ENCODE data around the gene TMPO.

DNA sequence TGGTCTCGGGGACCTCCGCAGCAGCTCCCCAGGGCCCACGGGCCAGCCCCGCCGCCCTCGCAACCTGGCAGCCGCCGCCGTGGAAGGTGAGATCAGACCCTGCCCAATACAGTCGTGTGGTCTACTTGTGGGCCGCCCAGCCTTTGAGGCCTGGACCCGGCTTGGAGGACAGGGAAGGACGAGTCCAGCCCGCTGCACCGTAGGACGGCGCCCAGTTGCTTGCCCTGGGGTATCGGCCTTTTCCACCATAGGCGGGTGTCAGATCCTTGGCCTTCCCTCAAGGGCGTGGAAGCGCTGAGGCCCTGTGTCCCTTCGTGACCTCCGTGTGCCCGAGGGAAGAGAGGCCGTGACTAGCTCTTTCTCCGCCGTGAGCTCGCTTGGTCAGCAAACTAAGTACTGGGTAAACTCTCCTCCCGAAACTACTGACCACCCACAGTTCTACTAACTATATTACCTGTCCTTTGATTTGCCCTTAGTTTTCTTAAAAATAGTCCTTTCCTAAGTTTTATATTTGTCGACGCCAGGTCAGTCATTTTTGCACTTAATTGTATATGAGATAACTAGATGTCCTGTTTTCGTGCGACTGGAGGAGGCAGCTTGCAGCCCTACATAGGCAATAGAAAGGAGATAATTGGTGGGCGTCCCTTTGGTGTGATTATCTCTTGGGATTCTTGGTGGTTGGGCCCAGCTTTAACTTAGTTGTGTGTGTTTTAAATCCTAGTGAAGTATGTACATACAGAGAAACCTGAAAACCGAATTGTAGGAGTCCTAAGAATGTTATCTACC lies 78.9 kb downstream of the TMPO start:
- TF ChIP-seq, protein P1, sequence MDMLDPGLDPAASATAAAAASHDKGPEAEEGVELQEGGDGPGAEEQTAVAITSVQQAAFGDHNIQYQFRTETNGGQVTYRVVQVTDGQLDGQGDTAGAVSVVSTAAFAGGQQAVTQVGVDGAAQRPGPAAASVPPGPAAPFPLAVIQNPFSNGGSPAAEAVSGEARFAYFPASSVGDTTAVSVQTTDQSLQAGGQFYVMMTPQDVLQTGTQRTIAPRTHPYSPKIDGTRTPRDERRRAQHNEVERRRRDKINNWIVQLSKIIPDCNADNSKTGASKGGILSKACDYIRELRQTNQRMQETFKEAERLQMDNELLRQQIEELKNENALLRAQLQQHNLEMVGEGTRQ (IDR thresholded peaks at IDR 0.05; ENCODE audit: borderline replicate concordance, low read depth, low read length), result no peak
- no peak for TF ChIP-seq SIN3A (IDR thresholded peaks at IDR 0.05; ENCODE audit: borderline replicate concordance, low read depth, low read length)
- TF ChIP-seq POLR2AphosphoS5 (IDR thresholded peaks at IDR 0.05; ENCODE audit: low read depth, low read length), result no peak
- TF ChIP-seq, protein P2, sequence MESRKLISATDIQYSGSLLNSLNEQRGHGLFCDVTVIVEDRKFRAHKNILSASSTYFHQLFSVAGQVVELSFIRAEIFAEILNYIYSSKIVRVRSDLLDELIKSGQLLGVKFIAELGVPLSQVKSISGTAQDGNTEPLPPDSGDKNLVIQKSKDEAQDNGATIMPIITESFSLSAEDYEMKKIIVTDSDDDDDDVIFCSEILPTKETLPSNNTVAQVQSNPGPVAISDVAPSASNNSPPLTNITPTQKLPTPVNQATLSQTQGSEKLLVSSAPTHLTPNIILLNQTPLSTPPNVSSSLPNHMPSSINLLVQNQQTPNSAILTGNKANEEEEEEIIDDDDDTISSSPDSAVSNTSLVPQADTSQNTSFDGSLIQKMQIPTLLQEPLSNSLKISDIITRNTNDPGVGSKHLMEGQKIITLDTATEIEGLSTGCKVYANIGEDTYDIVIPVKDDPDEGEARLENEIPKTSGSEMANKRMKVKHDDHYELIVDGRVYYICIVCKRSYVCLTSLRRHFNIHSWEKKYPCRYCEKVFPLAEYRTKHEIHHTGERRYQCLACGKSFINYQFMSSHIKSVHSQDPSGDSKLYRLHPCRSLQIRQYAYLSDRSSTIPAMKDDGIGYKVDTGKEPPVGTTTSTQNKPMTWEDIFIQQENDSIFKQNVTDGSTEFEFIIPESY (IDR thresholded peaks at IDR 0.05; ENCODE audit: borderline replicate concordance, low read depth), result no peak
- TF ChIP-seq, protein P3, sequence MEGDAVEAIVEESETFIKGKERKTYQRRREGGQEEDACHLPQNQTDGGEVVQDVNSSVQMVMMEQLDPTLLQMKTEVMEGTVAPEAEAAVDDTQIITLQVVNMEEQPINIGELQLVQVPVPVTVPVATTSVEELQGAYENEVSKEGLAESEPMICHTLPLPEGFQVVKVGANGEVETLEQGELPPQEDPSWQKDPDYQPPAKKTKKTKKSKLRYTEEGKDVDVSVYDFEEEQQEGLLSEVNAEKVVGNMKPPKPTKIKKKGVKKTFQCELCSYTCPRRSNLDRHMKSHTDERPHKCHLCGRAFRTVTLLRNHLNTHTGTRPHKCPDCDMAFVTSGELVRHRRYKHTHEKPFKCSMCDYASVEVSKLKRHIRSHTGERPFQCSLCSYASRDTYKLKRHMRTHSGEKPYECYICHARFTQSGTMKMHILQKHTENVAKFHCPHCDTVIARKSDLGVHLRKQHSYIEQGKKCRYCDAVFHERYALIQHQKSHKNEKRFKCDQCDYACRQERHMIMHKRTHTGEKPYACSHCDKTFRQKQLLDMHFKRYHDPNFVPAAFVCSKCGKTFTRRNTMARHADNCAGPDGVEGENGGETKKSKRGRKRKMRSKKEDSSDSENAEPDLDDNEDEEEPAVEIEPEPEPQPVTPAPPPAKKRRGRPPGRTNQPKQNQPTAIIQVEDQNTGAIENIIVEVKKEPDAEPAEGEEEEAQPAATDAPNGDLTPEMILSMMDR (IDR thresholded peaks at IDR 0.05), result no peak
- TF ChIP-seq, protein P4, sequence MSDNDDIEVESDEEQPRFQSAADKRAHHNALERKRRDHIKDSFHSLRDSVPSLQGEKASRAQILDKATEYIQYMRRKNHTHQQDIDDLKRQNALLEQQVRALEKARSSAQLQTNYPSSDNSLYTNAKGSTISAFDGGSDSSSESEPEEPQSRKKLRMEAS (IDR thresholded peaks at IDR 0.05; ENCODE audit: low read depth), result no peak
- TF ChIP-seq ELF1 (IDR thresholded peaks at IDR 0.05), result no peak
- TF ChIP-seq EP300 (IDR thresholded peaks at IDR 0.05; ENCODE audit: borderline replicate concordance in 1 of 2, low read depth in 1 of 2, low read length in 1 of 2), result no peak
- TF ChIP-seq GABPA (IDR thresholded peaks at IDR 0.05; ENCODE audit: low read depth), result no peak
- no peak for TF ChIP-seq CHD2 (IDR thresholded peaks at IDR 0.05; ENCODE audit: low read length, partially characterized antibody)
- TF ChIP-seq, protein P5, sequence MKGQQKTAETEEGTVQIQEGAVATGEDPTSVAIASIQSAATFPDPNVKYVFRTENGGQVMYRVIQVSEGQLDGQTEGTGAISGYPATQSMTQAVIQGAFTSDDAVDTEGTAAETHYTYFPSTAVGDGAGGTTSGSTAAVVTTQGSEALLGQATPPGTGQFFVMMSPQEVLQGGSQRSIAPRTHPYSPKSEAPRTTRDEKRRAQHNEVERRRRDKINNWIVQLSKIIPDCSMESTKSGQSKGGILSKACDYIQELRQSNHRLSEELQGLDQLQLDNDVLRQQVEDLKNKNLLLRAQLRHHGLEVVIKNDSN (IDR thresholded peaks at IDR 0.05; ENCODE audit: borderline replicate concordance, low read depth), result no peak
- TF ChIP-seq MXI1 (IDR thresholded peaks at IDR 0.05; ENCODE audit: low read depth, low read length), result no peak
